GM12873 (cell line): Measurements from ENCODE around the gene TMEM143.

Source experiments
- CTCF ChIP-seq: IDR thresholded peaks from 2 replicates; pipeline ENCODE4 v1.5.1; 2012; ENCODE audit warnings: low read depth, mild to moderate bottlenecking, moderate library complexity, low read length, control low read depth; ENCODE audit not compliant: insufficient read depth; ENCODE audit errors: missing control alignments

TMEM143 gene

GRCh38 chr19:48363810-48364597 is at the start of gene TMEM143, which contains the start of gene SYNGR4:
Gene TMEM143 (minus strand): TSS chr19:48363940. CDS start chr19:48363920, 20 bp downstream.
Gene SYNGR4 (plus strand): TSS chr19:48364367. CDS start chr19:48365843, 1,476 bp downstream.
- TF ChIP-seq CTCF: no peak

GRCh38 chr19:48405850-48406249 is 42.1 kb upstream of the TMEM143 start:
- TF ChIP-seq CTCF: no peak

GRCh38 chr19:48405010-48405659 is 41.4 kb upstream of the TMEM143 start:
- TF ChIP-seq CTCF: no peak

GRCh38 chr19:48403606-48404005 is 39.9 kb upstream of the TMEM143 start:
- no peak for TF ChIP-seq CTCF

GRCh38 chr19:48401287-48401686 is 37.5 kb upstream of the TMEM143 start:
- TF ChIP-seq CTCF: no peak

GRCh38 chr19:48400018-48400742 is 36.4 kb upstream of the TMEM143 start:
- TF ChIP-seq CTCF: no peak
